NCI-H226 (cell line): ENCODE measurements around the gene NFE2.
"Not testable (repeated sequence)": the region's sequence is repeated elsewhere in the genome, so short reads cannot be mapped to it uniquely, and the experiment has no call there.

Experiments
- DNase-seq: peaks from one replicate; pipeline ENCODE4 v3.0.0-alpha.2; 2015

NFE2 gene

DNA sequence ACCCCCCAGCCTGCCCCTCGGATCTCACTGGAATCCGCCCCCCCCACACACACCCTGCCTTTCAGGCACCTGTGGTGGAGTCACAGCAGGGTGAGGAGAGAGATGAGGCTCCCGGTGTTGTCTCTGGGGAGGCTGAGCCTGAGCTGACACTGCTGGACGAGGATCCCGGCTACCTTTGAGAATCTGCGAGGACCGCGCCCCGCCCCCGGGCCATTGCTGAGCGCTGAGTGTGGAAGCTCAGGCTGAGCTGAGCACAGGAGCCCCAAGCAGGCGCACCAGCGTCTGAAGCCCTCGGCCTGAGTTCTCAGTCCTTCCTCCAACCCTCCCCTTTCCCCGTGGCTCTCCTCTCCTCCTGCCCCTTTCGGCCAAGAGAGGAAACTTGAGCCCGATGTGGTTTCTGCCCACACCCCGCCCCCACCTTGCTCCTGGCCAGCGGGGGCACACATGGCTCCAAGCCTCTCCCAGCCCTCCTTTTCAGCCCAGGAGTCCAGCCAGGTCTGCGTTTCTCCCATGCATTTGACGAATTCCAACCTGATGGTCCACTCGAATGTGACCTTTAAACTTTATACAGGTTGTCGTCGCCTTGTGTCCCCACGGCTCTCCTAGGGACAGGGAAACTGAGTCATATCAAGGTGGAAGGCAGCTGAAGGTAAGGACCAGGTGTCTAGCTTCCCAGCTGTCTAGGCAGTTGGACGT is at the start of gene NFE2:
NFE2 (minus strand) TSS at position 284 of the 696 bp plus-strand sequence. CDS start 5,767 bp downstream, outside the sequence.
- peak; percentile 76 for DNase-seq

GRCh38 chr12:54349679-54350078 is 48.9 kb upstream of the NFE2 start:
- DNase-seq, result no peak

DNA sequence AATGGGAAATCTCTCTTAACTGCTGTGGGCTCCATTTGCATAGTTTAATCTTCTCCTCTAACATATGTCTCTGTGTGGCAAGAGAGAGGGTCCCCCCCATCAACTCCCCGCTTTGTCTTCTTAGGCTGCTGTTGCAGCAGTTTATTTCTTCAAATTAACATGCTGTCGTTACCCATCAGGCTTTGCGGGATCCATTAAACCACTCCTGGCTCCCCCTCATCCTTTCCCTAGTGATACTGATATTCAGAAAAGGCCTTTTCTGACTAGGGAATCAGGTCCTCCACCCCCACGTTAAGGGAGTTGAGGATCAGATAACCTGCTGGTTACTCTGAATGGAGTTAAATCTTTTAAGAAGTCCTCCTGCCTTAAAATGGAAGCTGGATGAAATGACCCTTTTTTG is 48.2 kb upstream of the NFE2 start:
- DNase-seq, result no peak

- DNase-seq, result no peak
These were observed 40.8 kb upstream of the NFE2 start for GRCh38 chr12:54341378-54342300.

DNA sequence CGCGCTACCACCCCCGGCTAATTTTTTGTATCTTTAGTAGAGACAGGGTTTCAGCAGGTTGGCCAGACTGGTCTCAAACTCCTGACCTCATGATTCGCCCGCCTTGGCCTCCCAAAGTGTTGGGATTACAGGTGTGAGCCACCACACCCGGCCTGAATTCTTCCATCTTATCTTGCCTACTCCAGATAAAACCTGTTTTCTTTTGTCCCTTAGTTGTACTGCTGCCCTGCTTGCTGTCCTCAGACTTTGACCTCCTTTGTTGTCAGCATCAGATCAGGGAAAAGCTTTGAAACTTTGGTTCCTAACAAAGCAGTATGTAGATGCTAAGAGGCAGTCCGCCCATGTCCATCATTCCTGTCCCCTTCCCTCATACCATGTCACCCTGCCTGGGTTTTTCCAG is 40.0 kb upstream of the NFE2 start:
- no peak for DNase-seq

GRCh38 chr12:54338698-54339296 is 38.0 kb upstream of the NFE2 start:
- no peak for DNase-seq

DNA sequence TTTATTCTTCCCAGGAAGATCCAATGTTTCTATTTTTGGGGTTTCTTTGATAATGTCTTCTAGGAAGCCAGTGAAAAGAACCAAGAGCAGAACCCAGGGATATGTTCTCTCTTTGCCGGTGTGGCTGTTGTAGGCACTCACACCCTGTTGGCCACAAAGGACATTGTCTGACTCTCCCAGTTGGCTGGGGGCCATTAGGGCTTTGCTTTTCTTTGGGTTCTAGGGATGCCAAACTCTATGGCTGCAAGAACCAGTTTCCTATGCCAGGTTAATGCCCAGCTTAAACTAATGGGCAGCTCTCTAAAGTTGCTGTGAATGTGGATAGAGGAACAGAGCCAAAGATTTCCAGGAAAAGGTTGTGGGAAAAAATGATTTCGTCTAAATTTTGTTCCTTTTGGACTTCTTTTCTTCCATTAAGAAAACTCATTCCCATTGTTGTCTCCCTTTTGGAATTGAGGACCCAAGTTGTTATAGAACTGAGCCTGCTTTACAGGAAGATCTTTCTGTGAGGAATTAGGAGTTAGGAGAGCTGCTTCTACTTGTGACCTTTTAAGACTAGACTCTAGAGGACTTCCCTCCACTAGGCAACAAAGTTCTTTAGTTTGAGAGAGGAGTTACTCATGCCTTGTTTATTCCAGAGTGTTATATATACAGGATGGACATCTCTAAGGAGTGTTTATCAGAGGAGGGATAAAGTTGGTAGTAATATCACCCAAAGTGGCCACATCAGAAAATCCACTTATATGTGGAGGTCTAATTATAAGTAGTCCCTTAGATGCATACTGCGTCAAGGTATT is 37.2 kb upstream of the NFE2 start:
- no peak for DNase-seq

- DNase-seq, result no peak
These were observed 36.5 kb upstream of the NFE2 start for GRCh38 chr12:54337280-54337842.

DNA sequence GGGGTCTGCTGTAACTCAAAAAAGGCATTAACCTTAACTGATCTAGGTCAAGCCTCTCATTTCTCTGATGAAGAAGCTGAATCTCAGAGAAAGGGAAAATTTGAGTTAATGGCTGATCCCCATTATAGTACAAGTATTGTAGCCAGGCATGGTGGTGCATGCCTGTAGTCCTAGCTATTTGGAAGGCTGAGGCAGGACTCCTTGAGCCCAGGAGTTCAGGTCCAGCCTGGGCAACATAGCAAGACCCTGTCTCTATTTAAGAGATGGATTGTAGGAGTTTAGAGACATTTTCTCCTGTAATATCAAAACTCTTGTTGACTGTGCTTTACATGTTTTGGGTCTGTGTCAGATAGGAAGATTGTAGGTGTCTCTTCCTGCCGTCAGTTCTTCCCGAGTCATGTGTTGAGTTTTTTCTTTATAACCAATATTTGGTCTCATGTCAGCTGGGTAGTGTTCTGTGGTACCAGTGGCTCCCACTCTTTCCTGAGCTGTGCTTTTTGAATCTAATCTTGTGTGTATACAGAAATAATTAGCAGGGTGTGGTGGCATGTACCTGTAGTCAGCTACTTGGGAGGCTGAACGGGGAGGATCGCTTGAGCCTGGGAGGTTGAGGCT is 32.7 kb upstream of the NFE2 start:
- DNase-seq, result no peak

DNA sequence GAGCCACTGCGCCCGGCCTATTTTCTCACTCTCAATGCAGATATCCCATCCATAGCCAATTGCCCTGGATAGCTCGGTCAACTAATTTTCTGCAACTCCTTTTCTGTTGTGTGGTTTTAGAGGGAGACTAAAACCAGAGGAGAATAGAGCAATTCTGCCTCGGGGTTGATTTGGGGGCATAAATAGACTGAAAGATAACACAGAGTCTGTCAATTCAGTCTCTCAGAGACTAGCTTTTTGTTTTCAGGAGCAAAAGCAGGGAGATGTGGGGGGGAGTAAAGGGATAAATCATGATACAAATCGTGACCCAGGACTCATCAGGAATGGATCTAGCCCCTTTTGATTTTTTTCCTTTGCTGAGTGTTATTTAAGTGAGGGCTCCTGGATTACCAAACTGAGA is 30.6 kb upstream of the NFE2 start:
- no peak for DNase-seq

- DNase-seq, result no peak
These were observed 29.6 kb upstream of the NFE2 start for GRCh38 chr12:54330442-54330841.

DNA sequence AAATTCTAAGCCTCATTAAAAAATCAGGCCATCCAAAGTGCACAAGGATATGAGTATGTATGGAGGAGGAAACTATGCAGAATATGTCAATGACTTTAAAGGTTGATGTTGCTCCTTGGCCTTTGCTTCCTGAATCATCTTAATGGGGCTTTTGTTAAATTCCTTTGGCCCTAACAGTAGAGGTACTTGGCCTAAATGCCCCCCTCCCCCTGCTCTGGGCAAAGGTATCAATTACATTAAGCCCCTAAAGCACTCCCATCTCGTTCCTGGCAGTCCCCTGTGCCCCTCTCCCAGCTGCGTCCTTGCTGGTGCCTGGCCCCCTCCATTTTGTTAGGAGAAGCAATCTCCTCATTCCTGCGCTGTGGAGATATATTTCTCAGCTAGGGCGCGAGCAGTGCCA is 28.9 kb upstream of the NFE2 start:
- DNase-seq, result no peak

DNA sequence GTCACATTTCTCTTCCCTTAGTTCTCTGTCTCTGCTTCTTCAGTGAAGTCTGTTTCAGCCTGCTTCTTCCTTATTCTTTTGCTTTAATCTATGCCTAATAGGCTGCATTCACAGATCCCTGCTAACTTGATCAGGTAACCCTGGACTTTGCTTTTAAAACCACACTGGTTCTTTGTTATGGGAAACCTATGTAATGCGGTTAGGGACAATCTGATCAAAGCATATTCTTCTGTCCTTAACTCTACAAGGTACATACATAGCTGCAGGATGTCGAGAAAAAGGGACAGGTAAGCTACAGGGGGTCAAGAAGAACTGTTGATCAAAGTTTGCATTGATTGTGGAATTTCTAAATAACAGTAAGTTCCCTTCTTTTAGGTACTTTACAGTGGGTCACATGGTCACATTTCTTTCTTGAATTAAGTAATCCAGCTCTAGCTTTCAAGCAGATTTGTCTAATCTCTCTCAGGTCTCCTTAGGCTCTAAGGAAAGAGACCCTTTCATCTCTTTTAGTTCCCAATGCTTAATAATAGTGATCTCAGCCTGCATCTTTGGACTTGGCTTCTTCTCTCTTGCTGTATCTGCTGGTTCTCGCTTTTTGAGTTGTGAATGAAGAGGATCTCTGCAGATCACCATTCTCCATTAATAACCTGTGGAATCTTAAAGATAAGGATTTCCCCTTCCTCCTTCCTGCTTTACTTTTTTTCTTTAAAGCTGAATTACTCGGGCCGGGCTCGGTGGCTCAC is 28.0 kb upstream of the NFE2 start:
- no peak for DNase-seq

DNA sequence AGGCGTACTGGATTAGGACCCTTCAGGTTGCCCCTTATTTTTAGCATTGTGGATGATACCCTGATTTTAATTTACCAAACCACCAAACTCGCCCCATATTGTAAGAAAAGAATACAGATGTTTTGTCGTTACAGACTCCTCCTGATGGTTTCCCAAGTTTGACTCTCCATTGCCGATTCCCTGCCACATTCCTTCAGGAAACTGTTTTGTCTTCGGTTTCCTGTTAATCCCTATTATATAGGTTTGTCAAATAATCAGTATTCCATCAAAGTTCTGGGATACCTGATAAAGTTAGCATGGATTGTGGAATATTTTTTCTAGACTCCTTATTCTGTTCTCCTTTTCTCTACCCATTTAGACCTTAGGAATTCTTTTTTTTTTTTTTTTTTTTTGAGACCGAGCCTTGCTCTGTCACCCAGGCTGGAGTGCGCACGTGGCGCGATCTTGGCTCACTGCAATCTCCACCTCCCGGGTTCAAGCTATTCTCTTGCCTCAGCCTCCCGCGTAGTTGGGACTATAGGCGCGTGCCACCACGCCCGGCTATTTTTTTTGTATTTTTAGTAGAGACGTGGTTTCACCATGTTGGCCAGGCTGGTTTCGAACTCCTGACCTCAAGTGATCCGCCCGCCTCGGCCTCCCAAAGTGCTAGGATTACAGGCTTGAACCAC is 24.8 kb upstream of the NFE2 start:
- not testable (repeated sequence) for DNase-seq

GRCh38 chr12:54324617-54325441 is 24.0 kb upstream of the NFE2 start, which contains the start of gene COPZ1:
COPZ1 (plus strand) TSS chr12:54325131; CDS start chr12:54325164, 33 bp downstream.
- peak; percentile 100 for DNase-seq

- no peak for DNase-seq
These were observed 20.5 kb upstream of the NFE2 start for GRCh38 chr12:54321363-54321762.

- not testable (repeated sequence) for DNase-seq
These were observed 11.5 kb upstream of the NFE2 start for GRCh38 chr12:54312309-54312708.

DNA sequence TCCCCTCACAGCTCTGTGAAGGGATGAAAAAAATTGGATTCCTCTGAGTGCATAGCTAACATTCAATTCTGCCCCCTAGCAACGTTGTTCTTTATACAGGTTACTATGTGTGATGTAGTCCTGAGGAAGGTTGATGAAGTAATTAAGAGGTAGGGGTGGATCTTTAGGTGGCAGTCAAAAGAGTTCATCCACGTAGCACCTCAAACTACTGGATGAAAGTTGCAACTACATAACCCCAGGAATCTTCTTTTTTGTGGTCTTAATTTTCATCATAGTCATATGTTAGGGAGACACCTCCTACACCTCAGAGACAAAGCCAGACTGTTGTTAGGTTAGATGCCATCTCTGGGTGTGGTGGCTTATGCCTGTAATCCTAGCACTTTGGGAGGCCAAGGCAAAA is 10.2 kb upstream of the NFE2 start:
- DNase-seq, result no peak

DNA sequence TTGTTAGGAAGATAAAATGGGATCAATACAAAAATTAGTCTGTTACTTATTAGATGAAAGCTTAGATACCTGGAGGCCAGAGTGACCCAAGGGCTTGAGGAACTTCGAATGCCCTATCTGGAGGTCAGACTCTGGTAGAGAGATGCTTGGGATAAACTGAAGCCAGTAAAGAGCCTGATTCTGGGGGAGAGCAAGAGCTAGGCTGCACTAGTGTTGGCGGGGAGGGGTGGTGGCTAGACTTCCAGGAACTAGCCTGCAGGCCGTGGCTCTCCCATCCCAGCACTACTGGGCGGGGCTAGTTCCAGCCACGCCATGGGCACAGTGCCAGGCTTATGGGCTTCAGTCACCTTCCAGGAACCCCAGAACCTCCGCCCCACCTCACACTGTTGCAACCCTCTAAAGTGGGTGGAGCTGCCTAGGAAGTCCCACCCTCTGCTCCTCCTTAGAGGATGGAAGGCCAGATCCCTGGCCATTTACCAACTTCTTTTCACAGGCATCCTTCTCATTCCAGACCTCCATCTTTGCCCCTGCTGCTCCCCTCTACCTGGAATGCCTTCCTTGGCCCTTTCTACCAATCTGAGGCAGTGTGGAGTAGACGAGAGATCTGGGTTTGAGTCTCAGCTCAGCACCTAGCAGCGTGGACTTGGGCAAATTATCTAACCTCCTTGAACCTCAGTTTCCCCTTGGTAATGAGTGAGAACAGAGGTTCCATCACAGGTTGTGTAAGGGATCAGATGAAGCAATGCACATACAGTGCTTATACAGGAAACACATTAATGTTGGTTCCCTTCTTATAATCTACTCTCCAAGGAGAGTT is 6.3 kb upstream of the NFE2 start:
- DNase-seq, result peak; percentile 99
